GM12864 (cell line): ENCODE results near the gene UBE2S.

Source experiments
- DNase-seq: peaks from one replicate; pipeline ENCODE4 v3.0.0-alpha.2; 2011; ENCODE audit warnings: low read depth
- H3K4me3 ChIP-seq: 2 replicates; pipeline ENCODE4 v1.5.1; 2011; ENCODE audit warnings: mild to moderate bottlenecking, low read depth, low read length, control low read depth
- TF ChIP-seq, protein P1 (sequence below): IDR thresholded peaks from 2 replicates; pipeline ENCODE4 v1.5.1; 2011; ENCODE audit warnings: low read depth, mild to moderate bottlenecking, moderate library complexity, low read length, control low read depth, inconsistent platforms; ENCODE audit errors: missing control alignments

The UBE2S gene

GRCh38 chr19:55354698-55355212 lies 52.8 kb downstream of the UBE2S start, which contains the start of gene COX6B2:
TSS of gene COX6B2 (minus strand) at chr19:55354719. CDS start at chr19:55354521, 198 bp downstream.
- DNase-seq, result no peak
- TF ChIP-seq, protein P1, sequence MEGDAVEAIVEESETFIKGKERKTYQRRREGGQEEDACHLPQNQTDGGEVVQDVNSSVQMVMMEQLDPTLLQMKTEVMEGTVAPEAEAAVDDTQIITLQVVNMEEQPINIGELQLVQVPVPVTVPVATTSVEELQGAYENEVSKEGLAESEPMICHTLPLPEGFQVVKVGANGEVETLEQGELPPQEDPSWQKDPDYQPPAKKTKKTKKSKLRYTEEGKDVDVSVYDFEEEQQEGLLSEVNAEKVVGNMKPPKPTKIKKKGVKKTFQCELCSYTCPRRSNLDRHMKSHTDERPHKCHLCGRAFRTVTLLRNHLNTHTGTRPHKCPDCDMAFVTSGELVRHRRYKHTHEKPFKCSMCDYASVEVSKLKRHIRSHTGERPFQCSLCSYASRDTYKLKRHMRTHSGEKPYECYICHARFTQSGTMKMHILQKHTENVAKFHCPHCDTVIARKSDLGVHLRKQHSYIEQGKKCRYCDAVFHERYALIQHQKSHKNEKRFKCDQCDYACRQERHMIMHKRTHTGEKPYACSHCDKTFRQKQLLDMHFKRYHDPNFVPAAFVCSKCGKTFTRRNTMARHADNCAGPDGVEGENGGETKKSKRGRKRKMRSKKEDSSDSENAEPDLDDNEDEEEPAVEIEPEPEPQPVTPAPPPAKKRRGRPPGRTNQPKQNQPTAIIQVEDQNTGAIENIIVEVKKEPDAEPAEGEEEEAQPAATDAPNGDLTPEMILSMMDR, result no peak
- peak within 1 kb of the TSS; percentile 32 for H3K4me3 ChIP-seq

DNA sequence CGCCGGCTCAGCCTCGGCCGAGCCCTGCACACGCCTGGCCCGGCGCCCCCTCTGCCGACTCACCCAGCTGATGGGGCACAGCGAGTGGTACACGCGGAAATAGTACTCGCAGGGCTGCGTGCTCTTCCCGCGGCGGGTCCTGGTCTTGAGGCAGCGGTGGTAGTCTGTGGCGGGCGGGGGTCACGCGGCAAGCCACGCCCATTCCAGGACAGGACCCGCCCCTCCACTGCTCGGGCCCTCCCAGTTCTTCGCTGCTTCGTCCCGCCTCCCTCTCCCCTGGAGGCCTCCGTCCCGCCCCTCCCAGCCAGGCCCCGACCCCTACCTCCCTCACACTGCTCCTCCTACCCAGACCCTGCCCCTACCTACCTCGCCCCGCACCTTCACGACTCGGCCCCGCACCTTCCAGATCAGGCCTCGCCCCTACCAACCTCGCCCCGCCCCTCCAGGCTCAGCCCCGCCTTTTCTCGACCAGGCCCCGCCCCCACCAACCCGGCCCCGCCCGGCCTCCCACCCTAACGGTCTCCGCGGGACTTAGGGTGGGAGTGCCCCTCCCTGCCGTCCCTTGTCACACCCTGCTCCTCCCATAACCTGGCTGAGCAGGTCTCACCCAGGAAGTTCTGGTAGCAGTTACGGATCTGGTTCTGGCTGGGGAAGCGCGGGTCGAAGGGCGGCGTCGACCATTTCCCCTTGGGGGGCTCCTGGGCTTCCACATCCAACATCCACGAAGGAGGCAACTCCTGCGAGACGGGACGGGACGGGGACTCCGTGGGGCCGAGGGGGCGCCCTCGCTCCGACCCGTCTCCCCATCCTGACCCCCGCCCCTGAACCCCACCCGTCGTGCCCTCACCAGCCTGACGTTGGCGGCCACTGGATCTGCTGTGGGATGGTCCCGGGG lies 53.5 kb downstream of the UBE2S start:
- TF ChIP-seq, protein P1, result no peak
- H3K4me3 ChIP-seq, result peak overlapping the region; percentile 32
- no peak for DNase-seq

DNA sequence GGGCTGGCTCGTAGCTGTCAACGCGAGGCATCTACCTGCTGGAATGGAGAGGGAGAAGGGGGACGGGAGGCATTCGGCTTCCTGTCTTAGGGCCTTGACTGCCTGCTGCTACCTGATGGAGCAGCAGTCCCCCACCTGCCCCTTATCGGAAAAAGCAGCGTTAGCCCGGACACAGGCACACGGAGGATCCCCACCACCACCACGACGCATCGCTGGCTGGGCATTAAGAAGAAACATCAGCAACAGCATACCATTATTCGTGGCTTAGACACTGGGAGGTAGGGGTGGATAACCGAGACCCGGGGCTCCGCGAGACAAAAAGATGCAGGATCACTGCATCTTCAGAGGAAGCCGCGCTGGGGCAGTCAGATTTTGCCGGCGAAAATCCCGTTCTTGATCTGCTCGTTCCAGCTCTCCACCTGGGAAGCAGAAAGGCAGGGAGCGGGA lies 54.2 kb downstream of the UBE2S start:
- DNase-seq, result no peak
- TF ChIP-seq, protein P1, result no peak
- H3K4me3 ChIP-seq, result no peak overlapping the region

GRCh38 chr19:55352549-55353145 lies 54.9 kb downstream of the UBE2S start:
- TF ChIP-seq, protein P1, result no peak

DNA sequence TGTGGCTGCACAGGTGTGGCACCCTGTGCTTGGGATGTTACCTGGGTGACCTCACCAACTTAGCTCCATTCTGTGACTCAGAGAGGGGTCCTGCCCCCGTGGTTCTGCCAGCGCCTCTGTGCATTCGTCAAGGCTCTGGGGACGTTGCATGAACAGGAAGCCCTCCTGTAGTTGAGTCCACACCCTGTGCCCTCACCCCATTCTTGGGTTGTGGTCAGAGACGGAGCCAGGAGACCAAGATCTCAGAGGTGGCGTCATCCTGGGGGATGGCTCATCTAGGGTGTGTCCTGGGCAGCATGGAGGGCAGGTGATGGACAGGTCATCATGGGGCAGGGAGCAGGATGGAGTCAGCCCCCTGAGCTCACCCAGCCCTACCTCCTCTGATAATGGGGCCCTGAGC lies 55.5 kb downstream of the UBE2S start:
- no peak overlapping the region for H3K4me3 ChIP-seq
- TF ChIP-seq, protein P1, result no peak
- DNase-seq, result no peak

More at GRCh38 chr19:55352549-55353145, 54.9 kb downstream of the UBE2S start:
- DNase-seq, result no peak
- H3K4me3 ChIP-seq, result no peak overlapping the region

DNA sequence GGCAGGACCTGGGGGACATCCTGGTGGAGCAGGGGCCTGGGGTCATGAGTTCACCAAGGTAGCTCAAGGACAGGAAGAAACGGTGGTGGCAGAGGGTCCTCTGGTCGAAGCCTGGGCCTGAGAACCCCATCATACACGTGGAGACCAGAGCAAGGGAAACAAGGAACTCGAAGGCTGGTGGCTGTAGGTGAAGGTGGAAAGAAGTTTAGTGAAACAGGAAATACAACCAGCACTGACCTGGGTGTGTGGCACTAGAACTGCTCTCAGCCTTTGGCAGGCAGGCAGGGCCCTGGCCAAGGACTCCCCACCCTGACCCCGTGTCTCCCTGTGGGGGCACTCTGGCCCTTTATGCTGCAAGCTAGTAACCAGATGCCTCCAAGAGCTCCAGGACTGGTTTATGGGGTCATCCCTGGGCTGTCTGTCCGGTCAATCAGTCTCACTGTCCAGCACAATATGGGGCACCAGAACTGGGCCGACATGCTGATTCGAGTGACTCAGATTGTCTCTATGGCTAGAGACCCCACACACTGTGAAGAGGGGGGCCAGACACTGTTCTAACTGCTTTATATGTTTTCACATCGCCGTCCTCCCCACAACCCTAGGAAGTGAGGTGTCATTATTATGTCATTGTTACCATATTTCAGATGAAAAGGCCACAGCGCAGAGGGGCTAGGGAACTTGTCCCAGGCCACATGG lies 56.8 kb downstream of the UBE2S start:
- no peak for DNase-seq
- TF ChIP-seq, protein P1, result no peak
- no peak overlapping the region for H3K4me3 ChIP-seq
